GM12878 (cell line): ENCODE measurements around the gene KDM3B. TPM values are rescaled to one million over a fixed set of nuclear protein-coding genes. Genes with fewer than 3 reads are reported as not detected.
A peak's percentile ranks its signal among the peaks of the same experiment; 100 is the strongest.

ENCODE experiments used
- ATAC-seq: fragments of 200-7000 bp; cut with Tn5 transposase; 3 replicates; pipeline ENCODE4 v1.9.1; 2020; ENCODE audit warnings: mild to moderate bottlenecking, moderate library complexity
- BruUV-seq: library from RNA; stranded (reverse); fragments of 400-500 nt; replicated peaks from 2 replicates; lab custom pipeline; 2021; lab: Mats Ljungman, UMichigan
- CTCF ChIA-PET: fragments of 300-600 bp; sonication (Branson Sonifier 250); formaldehyde crosslinking; extraction: SDS; loops from one replicate; lab custom pipeline; 2021; ENCODE audit warnings: inconsistent platforms; lab: Yijun Ruan, JAX
- POLR2A ChIA-PET: fragments of 350-600 bp; formaldehyde crosslinking; extraction: SDS; loops from one replicate; lab custom pipeline; 2021; ENCODE audit warnings: inconsistent platforms; lab: Charles Lee
- RAD21 ChIA-PET: fragments of 300-600 bp; sonication (Branson Sonifier 250); formaldehyde crosslinking; loops from one replicate; lab custom pipeline; 2023; ENCODE audit warnings: antibody characterized with exemption; ENCODE audit not compliant: unreplicated experiment; lab: Charles Lee
- SMC1A ChIA-PET: fragments of 300-600 bp; sonication (Branson Sonifier 250); formaldehyde crosslinking; loops from one replicate; lab custom pipeline; 2023; ENCODE audit not compliant: unreplicated experiment, uncharacterized antibody; lab: Charles Lee
- DNase-seq: peaks from one replicate; pipeline ENCODE4 v3.0.0-alpha.2; 2011; ENCODE audit warnings: low read depth, low spot score
- FAIRE-seq: peaks from 3 replicates; lab custom pipeline; 2011; peaks lifted over from hg19 to GRCh38; lab: Jason Lieb, UNC
- H2AFZ ChIP-seq: 2 replicates; pipeline ENCODE4 v1.6.0; 2011; ENCODE audit warnings: low read depth, low read length, control low read depth; ENCODE audit not compliant: control insufficient read depth
- H3K27ac ChIP-seq: 2 replicates; pipeline ENCODE4 v1.5.1; 2011; ENCODE audit warnings: control low read depth; ENCODE audit not compliant: control insufficient read depth, insufficient read depth
- H3K27me3 ChIP-seq, 2 experiments: replicated peaks in 1 of 2; 2 replicates each; pipeline versions ENCODE4 v1.6.0 to v1.6.1; 2011; ENCODE audit warnings: low read length in 1 of 2; ENCODE audit not compliant: control insufficient read depth in 2 of 2, insufficient read depth in 2 of 2
- H3K36me3 ChIP-seq, 2 experiments: 2 replicates each; pipeline ENCODE4 v1.5.1; 2011; ENCODE audit warnings: low read length in 1 of 2; ENCODE audit not compliant: control insufficient read depth in 2 of 2, insufficient read depth in 2 of 2
- H3K4me1 ChIP-seq: 2 replicates; pipeline ENCODE4 v1.6.1; 2011; ENCODE audit warnings: mild to moderate bottlenecking, low read length, moderate library complexity, mixed read lengths; ENCODE audit not compliant: control insufficient read depth, insufficient read depth
- H3K4me2 ChIP-seq: 2 replicates; pipeline ENCODE4 v1.6.0; 2011; ENCODE audit warnings: control low read depth; ENCODE audit not compliant: control insufficient read depth, insufficient read depth
- H3K4me3 ChIP-seq: fragments of 200-600 bp; sonication (generic); 2 replicates; pipeline ENCODE4 v1.5.1; 2016
- H3K79me2 ChIP-seq: 2 replicates; pipeline ENCODE4 v1.6.0; 2011; ENCODE audit warnings: low read length; ENCODE audit not compliant: control insufficient read depth, insufficient read depth
- H3K9ac ChIP-seq: 2 replicates; pipeline ENCODE4 v1.8.0; 2011; ENCODE audit warnings: low read length, control low read depth, mixed read lengths; ENCODE audit not compliant: control insufficient read depth, insufficient read depth
- H3K9me3 ChIP-seq: replicated peaks from 3 replicates; pipeline ENCODE4 v1.5.1; 2011; ENCODE audit warnings: mild to moderate bottlenecking, low read length; ENCODE audit not compliant: control insufficient read depth, insufficient read depth
- H4K20me1 ChIP-seq: 2 replicates; pipeline ENCODE4 v1.6.0; 2011; ENCODE audit not compliant: control insufficient read depth, insufficient read depth
- ATF2 ChIP-seq: IDR thresholded peaks from 2 replicates; pipeline ENCODE4 v1.6.1; 2012; ENCODE audit warnings: low read length, inconsistent platforms
- CBX3 ChIP-seq: fragments of 200-600 bp; sonication (generic); IDR thresholded peaks from 2 replicates; pipeline ENCODE4 v1.6.1; 2016; ENCODE audit warnings: low read depth, borderline replicate concordance
- HCFC1 ChIP-seq: fragments of 150-350 bp; IDR thresholded peaks from 2 replicates; pipeline ENCODE4 v1.6.1; 2014; ENCODE audit warnings: low read length
- IRF4 ChIP-seq: IDR thresholded peaks from 2 replicates; pipeline ENCODE4 v1.6.1; 2011; ENCODE audit warnings: low read depth, low read length
- MYC ChIP-seq: IDR thresholded peaks from 2 replicates; pipeline ENCODE4 v1.6.1; 2011; ENCODE audit warnings: mild to moderate bottlenecking, low read length, moderate library complexity, inconsistent platforms; ENCODE audit not compliant: insufficient read depth, insufficient replicate concordance, insufficient read length, severe bottlenecking
- SMC3 ChIP-seq: IDR thresholded peaks from 2 replicates; pipeline ENCODE4 v1.6.1; 2011; ENCODE audit warnings: low read length, improper control_type of control experiment, borderline replicate concordance
- SP1 ChIP-seq: IDR thresholded peaks from one replicate; pipeline ENCODE4 v1.6.1; 2011; ENCODE audit warnings: low read depth, low read length
- TAF1 ChIP-seq: IDR thresholded peaks from 2 replicates; pipeline ENCODE4 v1.6.1; 2011; ENCODE audit warnings: mild to moderate bottlenecking, low read depth, low read length, borderline replicate concordance
- TARDBP ChIP-seq: IDR thresholded peaks from 2 replicates; pipeline ENCODE4 v1.6.1; 2016; ENCODE audit warnings: borderline replicate concordance
- TCF3 ChIP-seq: IDR thresholded peaks from 2 replicates; pipeline ENCODE4 v1.6.1; 2012; ENCODE audit warnings: low read depth, mild to moderate bottlenecking, low read length, borderline replicate concordance; ENCODE audit not compliant: insufficient read depth
- WGBS: methylation state at CpG from one replicate; pipeline ENCODE4 v1.1.6; 2016; ENCODE audit warnings: low lambda C conversion rate; ENCODE audit not compliant: insufficient replicate concordance, insufficient coverage; ENCODE audit errors: missing lambda C conversion rate; 5-methylcytosine and 5-hydroxymethylcytosine counted together
- in situ Hi-C: fragments of 300-500 bp; cut with MboI; formaldehyde crosslinking; loops from 9 replicates; pipeline ENCODE4 v1.14.3; 2018; ENCODE audit warnings: mixed read lengths
- intact Hi-C: fragments of 100-400 bp; cut with micrococcal nuclease; formaldehyde crosslinking; loops from one replicate; pipeline ENCODE4 v1.14.2; 2022; ENCODE audit not compliant: unreplicated experiment
- polyA plus RNA-seq, 11 experiments: library from polyadenylated mRNA; depleted of rRNA in 4 of 11; unstranded in 6 of 11; stranded (reverse) in 5 of 11; fragments of >200 nt; fragmentation: Nextera tagmentation in 4 of 11; fragmentation: Illumina TruSeq in 1 of 11; extraction: Ambion mirVana in 4 of 11; extraction: Trizol in 1 of 11; gene quantifications; 1 replicate in 1 of 11; 2 replicates in 10 of 11; pipeline versions ENCODE4 v1.2.1 to v1.2.3, GENCODE V29; 2011 to 2016; ENCODE audit warnings: inconsistent platforms in 2 of 11, missing spikeins in 2 of 11, low read depth in 1 of 11
- total RNA-seq, 4 experiments: library from RNA; depleted of rRNA in 3 of 4; stranded (reverse); fragments of >200 nt in 3 of 4; fragmentation: Illumina TruSeq in 1 of 4; extraction: Trizol in 1 of 4; gene quantifications; 2 replicates each; pipeline versions ENCODE4 v1.2.1 to v1.2.3, GENCODE V29; 2013 to 2021
- TF ChIP-seq, protein P1 (sequence below): fragments of 450-650 bp; IDR thresholded peaks from 2 replicates; pipeline ENCODE4 v1.6.1; 2016; ENCODE audit warnings: mild to moderate bottlenecking
- TF ChIP-seq, protein P2 (sequence below): fragments of 450-650 bp; IDR thresholded peaks from 2 replicates; pipeline ENCODE4 v1.6.1; 2016; ENCODE audit warnings: mild to moderate bottlenecking
- TF ChIP-seq, protein P3 (sequence below): IDR thresholded peaks from 2 replicates; pipeline ENCODE4 v1.6.1; 2012; ENCODE audit warnings: low read depth, low read length, improper control_type of control experiment
- TF ChIP-seq, protein P4 (sequence below): IDR thresholded peaks from 2 replicates; pipeline ENCODE4 v1.6.1; 2011; ENCODE audit warnings: borderline replicate concordance, low read depth, mild to moderate bottlenecking, moderate library complexity, low read length; ENCODE audit not compliant: insufficient read depth, poor library complexity, severe bottlenecking

The KDM3B gene
- total and polyA plus RNA-seq, 10 of the 15 experiments (the other 5 are each of a cell fraction or from before 2014, with no cell fraction given) = 8.5 to 45.7 (median 29.0) TPM

DNA sequence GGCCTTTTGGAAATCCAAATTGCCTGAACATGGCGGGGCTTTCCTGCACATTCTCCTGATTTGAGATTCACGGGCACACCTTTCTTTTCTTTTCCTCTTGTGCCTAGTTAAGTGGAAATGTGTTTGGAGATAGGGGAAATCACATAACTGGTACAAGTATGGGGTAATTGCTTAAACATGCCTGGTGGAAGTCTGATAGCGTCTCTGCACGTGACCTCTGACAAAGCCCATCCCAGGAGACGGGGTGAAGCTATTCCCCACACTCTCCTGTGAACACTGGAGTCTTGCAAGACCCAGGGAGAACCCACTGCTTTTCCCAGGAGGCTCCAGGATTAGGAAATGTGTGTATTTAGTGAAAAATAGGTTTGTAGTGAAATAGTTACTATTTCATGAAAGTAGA lies 83.5 kb downstream of the KDM3B start (continued):
- TF ChIP-seq SMC3 = no peak
- TF ChIP-seq, protein P1, sequence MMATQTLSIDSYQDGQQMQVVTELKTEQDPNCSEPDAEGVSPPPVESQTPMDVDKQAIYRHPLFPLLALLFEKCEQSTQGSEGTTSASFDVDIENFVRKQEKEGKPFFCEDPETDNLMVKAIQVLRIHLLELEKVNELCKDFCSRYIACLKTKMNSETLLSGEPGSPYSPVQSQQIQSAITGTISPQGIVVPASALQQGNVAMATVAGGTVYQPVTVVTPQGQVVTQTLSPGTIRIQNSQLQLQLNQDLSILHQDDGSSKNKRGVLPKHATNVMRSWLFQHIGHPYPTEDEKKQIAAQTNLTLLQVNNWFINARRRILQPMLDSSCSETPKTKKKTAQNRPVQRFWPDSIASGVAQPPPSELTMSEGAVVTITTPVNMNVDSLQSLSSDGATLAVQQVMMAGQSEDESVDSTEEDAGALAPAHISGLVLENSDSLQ = no peak
- no peak for TF ChIP-seq TAF1
- TF ChIP-seq, protein P2, sequence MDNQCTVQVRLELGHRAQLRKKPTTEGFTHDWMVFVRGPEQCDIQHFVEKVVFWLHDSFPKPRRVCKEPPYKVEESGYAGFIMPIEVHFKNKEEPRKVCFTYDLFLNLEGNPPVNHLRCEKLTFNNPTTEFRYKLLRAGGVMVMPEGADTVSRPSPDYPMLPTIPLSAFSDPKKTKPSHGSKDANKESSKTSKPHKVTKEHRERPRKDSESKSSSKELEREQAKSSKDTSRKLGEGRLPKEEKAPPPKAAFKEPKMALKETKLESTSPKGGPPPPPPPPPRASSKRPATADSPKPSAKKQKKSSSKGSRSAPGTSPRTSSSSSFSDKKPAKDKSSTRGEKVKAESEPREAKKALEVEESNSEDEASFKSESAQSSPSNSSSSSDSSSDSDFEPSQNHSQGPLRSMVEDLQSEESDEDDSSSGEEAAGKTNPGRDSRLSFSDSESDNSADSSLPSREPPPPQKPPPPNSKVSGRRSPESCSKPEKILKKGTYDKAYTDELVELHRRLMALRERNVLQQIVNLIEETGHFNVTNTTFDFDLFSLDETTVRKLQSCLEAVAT = no peak
- TF ChIP-seq IRF4 = no peak
- TF ChIP-seq TCF3 = no peak
- TF ChIP-seq SP1 = no peak
- no peak for TF ChIP-seq CBX3
- no peak for TF ChIP-seq HCFC1

GRCh38 chr5:138438003-138438723 lies 85.7 kb downstream of the KDM3B start:
- ATAC-seq = no peak; the same call in 2 of the 3 replicates
- H3K9me3 ChIP-seq = no peaks in the 10 kb centered on the region
- WGBS = 94% methylated on average over 11 of the region's 11 CpGs
- no peaks in the 10 kb centered on the region for H3K79me2 ChIP-seq
- H3K9ac ChIP-seq = 0 out of 2 replicates have a peak overlapping the region, but pooled peaks have one; percentile 22
- H3K36me3 ChIP-seq = peaks cover 0 to 7% of the 10 kb centered on the region in 2 experiments
- ChIA-PET POLR2A (interaction anchor here (0.5 to 1.9 kb wide), 4 partner anchors 12 to 146 kb away, joined by 3 to 9 read pairs (median 4); no protein-coding TSS in a partner anchor), CTCF (interaction anchor here (0.7 to 1.4 kb wide), 5 partner anchors 65 to 216 kb away, joined by 3 to 4 read pairs (median 3); partner anchors contain the start of gene FAM53C), RAD21 (interaction anchor here (1.1 to 1.3 kb wide), 2 partner anchors 66 to 100 kb away, joined by 3 to 5 read pairs; partner anchors contain the start of gene FAM53C), SMC1A (interaction anchor here (0.7 to 2.2 kb wide), 5 partner anchors 11 to 222 kb away, joined by 3 to 8 read pairs (median 3); no protein-coding TSS in a partner anchor)
- DNase-seq = no peak
- H3K4me2 ChIP-seq = peak overlapping the region; percentile 87
- H3K27ac ChIP-seq = no peak overlapping the region
- peaks cover 4% of the 10 kb centered on the region for H3K4me1 ChIP-seq
- no peak for FAIRE-seq
- H3K4me3 ChIP-seq = peak overlapping the region; percentile 67; the same call in 1 of the 2 replicates
- no peak for TF ChIP-seq MYC
- TF ChIP-seq TARDBP = no peak
- TF ChIP-seq, protein P3, sequence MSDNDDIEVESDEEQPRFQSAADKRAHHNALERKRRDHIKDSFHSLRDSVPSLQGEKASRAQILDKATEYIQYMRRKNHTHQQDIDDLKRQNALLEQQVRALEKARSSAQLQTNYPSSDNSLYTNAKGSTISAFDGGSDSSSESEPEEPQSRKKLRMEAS = no peak
- TF ChIP-seq ATF2 = no peak
- TF ChIP-seq, protein P4, sequence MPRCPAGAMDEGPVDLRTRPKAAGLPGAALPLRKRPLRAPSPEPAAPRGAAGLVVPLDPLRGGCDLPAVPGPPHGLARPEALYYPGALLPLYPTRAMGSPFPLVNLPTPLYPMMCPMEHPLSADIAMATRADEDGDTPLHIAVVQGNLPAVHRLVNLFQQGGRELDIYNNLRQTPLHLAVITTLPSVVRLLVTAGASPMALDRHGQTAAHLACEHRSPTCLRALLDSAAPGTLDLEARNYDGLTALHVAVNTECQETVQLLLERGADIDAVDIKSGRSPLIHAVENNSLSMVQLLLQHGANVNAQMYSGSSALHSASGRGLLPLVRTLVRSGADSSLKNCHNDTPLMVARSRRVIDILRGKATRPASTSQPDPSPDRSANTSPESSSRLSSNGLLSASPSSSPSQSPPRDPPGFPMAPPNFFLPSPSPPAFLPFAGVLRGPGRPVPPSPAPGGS = peak; percentile 50
- H3K27me3 ChIP-seq = no peaks in the 10 kb centered on the region
- H4K20me1 ChIP-seq = no peaks in the 10 kb centered on the region; the same call in 1 of the 2 replicates
- in situ Hi-C loops = no loop called here
- intact Hi-C loops = no loop called here
- BruUV-seq = no TSS peak
- peak overlapping the region; percentile 19; the same call in 1 of the 2 replicates for H2AFZ ChIP-seq
